SK-N-SH treated with all-trans-retinoic acid at 6 μM for 48 hours (cell line): ENCODE measurements around the gene POU3F2.

Experiments
- ATAC-seq: fragments of 200-7000 bp; cut with Tn5 transposase; 3 replicates; pipeline ENCODE4 v1.9.1; 2020; ENCODE audit warnings: mild to moderate bottlenecking, moderate library complexity
- ARNTL ChIP-seq: fragments of 450-650 bp; formaldehyde crosslinking; IDR thresholded peaks from 2 replicates; pipeline ENCODE4 v1.5.0; 2020; ENCODE audit warnings: low read depth, mild to moderate bottlenecking, moderate library complexity, borderline replicate concordance
- BACH2 ChIP-seq: fragments of 250-450 bp; sonication (Bioruptor Pico); IDR thresholded peaks from 2 replicates; pipeline ENCODE4 v1.9.0; 2021; ENCODE audit warnings: mild to moderate bottlenecking, borderline replicate concordance
- CSDC2 ChIP-seq: fragments of 250-450 bp; sonication (Bioruptor Pico); IDR thresholded peaks from 2 replicates; pipeline ENCODE4 v1.5.0; 2020; ENCODE audit warnings: mild to moderate bottlenecking, moderate library complexity
- ESRRG ChIP-seq: fragments of 250-450 bp; sonication (Bioruptor Pico); IDR thresholded peaks from 2 replicates; pipeline ENCODE4 v1.6.1; 2021; ENCODE audit warnings: mild to moderate bottlenecking
- GLIS3 ChIP-seq: fragments of 250-450 bp; sonication (Bioruptor Pico); IDR thresholded peaks from 2 replicates; pipeline ENCODE4 v1.5.0; 2020; ENCODE audit warnings: mild to moderate bottlenecking, moderate library complexity
- ISL1 ChIP-seq: fragments of 250-450 bp; sonication (Bioruptor Pico); IDR thresholded peaks from 2 replicates; pipeline ENCODE4 v2.1.2; 2022; ENCODE audit warnings: mild to moderate bottlenecking, moderate library complexity
- OSR1 ChIP-seq: fragments of 250-450 bp; sonication (Bioruptor Pico); IDR thresholded peaks from 2 replicates; pipeline ENCODE4 v1.8.0; 2022; ENCODE audit warnings: moderate library complexity, mild to moderate bottlenecking, inconsistent platforms
- PPARA ChIP-seq: fragments of 250-450 bp; sonication (Bioruptor Pico); IDR thresholded peaks from 2 replicates; pipeline ENCODE4 v1.5.0; 2020; ENCODE audit warnings: mild to moderate bottlenecking, borderline replicate concordance
- RARB ChIP-seq: fragments of 250-450 bp; sonication (Bioruptor Pico); IDR thresholded peaks from 2 replicates; pipeline ENCODE4 v1.8.0; 2021; ENCODE audit warnings: mild to moderate bottlenecking, moderate library complexity
- SNAI2 ChIP-seq: fragments of 250-450 bp; sonication (Bioruptor Pico); IDR thresholded peaks from 2 replicates; pipeline ENCODE4 v1.5.0; 2020; ENCODE audit warnings: mild to moderate bottlenecking, moderate library complexity
- TCF4 ChIP-seq: fragments of 250-450 bp; sonication (Bioruptor Pico); IDR thresholded peaks from 2 replicates; pipeline ENCODE4 v1.8.0; 2021; ENCODE audit warnings: mild to moderate bottlenecking, moderate library complexity, borderline replicate concordance
- TOX ChIP-seq: fragments of 250-450 bp; sonication (Bioruptor Pico); IDR thresholded peaks from 2 replicates; pipeline ENCODE4 v1.8.0; 2021; ENCODE audit warnings: mild to moderate bottlenecking, moderate library complexity, borderline replicate concordance
- ZC3H10 ChIP-seq: fragments of 250-450 bp; sonication (Bioruptor Pico); IDR thresholded peaks from 2 replicates; pipeline ENCODE4 v1.5.1; 2021; ENCODE audit warnings: mild to moderate bottlenecking, moderate library complexity
- ZFP3 ChIP-seq: fragments of 250-450 bp; sonication (Bioruptor Pico); IDR thresholded peaks from 2 replicates; pipeline ENCODE4 v1.5.0; 2020; ENCODE audit warnings: mild to moderate bottlenecking, moderate library complexity
- ZFP30 ChIP-seq: fragments of 450-650 bp; formaldehyde crosslinking; IDR thresholded peaks from 2 replicates; pipeline ENCODE4 v1.5.0; 2022; ENCODE audit warnings: mild to moderate bottlenecking, moderate library complexity
- ZNF565 ChIP-seq: fragments of 450-650 bp; formaldehyde crosslinking; conservative IDR thresholded peaks from 2 replicates; pipeline ENCODE4 v1.5.0; 2020; ENCODE audit warnings: low read depth, mild to moderate bottlenecking, moderate library complexity
- ZNF70 ChIP-seq: fragments of 450-650 bp; formaldehyde crosslinking; IDR thresholded peaks from 2 replicates; pipeline ENCODE4 v1.5.0; 2020; ENCODE audit warnings: mild to moderate bottlenecking, moderate library complexity
- TF ChIP-seq, protein P1 (sequence below): fragments of 250-450 bp; sonication (Bioruptor Pico); IDR thresholded peaks from 2 replicates; pipeline ENCODE4 v1.5.0; 2020; ENCODE audit warnings: mild to moderate bottlenecking, moderate library complexity
- TF ChIP-seq, protein P2 (sequence below): fragments of 250-450 bp; sonication (Bioruptor Pico); IDR thresholded peaks from 2 replicates; pipeline ENCODE4 v1.8.0; 2021; ENCODE audit warnings: low read depth, mild to moderate bottlenecking, moderate library complexity, borderline replicate concordance
- TF ChIP-seq, protein P3 (sequence below): fragments of 250-450 bp; sonication (Bioruptor Pico); IDR thresholded peaks from 2 replicates; pipeline ENCODE4 v1.5.1; 2020; ENCODE audit warnings: low read depth, mild to moderate bottlenecking, moderate library complexity
- TF ChIP-seq, protein P4 (sequence below): fragments of 250-450 bp; sonication (Bioruptor Pico); IDR thresholded peaks from 2 replicates; pipeline ENCODE4 v1.5.1; 2021; ENCODE audit warnings: mild to moderate bottlenecking, moderate library complexity
- TF ChIP-seq, protein P5 (sequence below): fragments of 250-450 bp; sonication (Bioruptor Pico); IDR thresholded peaks from 2 replicates; pipeline ENCODE4 v1.8.0; 2020; ENCODE audit warnings: mild to moderate bottlenecking, moderate library complexity, borderline replicate concordance

The POU3F2 gene

DNA sequence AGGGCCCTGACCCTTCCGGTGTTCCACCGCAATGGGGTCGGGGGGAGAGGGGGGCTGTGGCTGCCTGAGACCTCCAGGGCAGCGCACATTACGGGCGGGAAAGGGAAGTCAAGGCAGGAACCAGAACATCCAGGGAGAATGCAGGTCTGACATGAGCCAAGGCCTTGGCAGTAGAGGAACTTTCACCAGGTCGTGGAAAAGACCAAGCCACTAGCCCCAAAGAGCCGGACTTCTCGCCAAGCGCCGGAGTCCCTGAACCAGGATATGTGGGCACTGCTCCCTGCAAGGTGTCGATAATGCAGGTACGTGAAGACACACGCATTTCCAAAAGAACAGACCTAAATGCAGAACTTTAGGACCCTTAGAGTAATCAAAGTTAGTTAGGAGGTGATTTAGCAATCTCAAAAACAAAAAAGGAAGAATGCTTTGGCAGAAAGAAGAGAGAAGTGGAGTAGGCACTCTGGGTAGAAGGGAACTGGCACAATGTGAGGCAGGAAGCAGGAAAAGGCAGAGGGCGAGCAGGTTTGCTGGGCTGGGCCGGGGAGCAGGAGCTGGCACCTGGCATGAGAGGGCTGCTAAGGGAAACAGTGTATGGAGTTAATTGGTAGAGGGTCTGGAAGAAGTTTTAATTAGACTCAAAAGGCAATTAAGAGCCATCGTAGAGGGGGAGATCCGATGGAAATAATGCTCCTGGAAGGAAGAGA lies 14.3 kb downstream of the POU3F2 start (continued):
- TF ChIP-seq, protein P1, sequence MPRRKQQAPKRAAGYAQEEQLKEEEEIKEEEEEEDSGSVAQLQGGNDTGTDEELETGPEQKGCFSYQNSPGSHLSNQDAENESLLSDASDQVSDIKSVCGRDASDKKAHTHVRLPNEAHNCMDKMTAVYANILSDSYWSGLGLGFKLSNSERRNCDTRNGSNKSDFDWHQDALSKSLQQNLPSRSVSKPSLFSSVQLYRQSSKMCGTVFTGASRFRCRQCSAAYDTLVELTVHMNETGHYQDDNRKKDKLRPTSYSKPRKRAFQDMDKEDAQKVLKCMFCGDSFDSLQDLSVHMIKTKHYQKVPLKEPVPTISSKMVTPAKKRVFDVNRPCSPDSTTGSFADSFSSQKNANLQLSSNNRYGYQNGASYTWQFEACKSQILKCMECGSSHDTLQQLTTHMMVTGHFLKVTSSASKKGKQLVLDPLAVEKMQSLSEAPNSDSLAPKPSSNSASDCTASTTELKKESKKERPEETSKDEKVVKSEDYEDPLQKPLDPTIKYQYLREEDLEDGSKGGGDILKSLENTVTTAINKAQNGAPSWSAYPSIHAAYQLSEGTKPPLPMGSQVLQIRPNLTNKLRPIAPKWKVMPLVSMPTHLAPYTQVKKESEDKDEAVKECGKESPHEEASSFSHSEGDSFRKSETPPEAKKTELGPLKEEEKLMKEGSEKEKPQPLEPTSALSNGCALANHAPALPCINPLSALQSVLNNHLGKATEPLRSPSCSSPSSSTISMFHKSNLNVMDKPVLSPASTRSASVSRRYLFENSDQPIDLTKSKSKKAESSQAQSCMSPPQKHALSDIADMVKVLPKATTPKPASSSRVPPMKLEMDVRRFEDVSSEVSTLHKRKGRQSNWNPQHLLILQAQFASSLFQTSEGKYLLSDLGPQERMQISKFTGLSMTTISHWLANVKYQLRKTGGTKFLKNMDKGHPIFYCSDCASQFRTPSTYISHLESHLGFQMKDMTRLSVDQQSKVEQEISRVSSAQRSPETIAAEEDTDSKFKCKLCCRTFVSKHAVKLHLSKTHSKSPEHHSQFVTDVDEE (CRISPR knock-in tag) = no peak
- no peak for TF ChIP-seq ZNF70
- TF ChIP-seq BACH2 (CRISPR knock-in tag) = no peak
- no peak for TF ChIP-seq ZFP3 (CRISPR knock-in tag)
- no peak for TF ChIP-seq RARB (CRISPR knock-in tag)
- TF ChIP-seq, all 23 proteins: peak for 0

DNA sequence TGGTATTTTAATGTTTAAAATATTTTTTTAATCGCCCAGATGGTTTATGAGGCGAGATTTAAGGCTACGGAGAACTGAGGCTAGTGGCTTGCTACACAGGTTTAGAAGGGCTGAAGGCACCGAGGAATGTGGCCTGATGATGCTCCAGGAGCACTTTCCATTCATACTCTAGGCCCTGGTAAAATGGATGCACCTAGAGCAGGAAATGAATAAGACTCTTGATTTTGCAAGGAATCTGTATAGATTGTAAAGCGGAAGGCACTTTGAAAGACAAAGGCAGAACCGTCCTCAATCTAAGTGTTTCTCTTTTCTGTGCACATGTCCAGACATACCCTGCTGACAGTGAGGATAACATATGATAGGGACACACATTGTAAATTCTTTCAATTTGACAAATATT lies 30.1 kb downstream of the POU3F2 start:
- ATAC-seq = no peak
- no peak for TF ChIP-seq ARNTL (CRISPR knock-in tag)
- TF ChIP-seq TCF4 (CRISPR knock-in tag) = no peak
- TF ChIP-seq ZFP3 (CRISPR knock-in tag) = no peak
- TF ChIP-seq, protein P2, sequence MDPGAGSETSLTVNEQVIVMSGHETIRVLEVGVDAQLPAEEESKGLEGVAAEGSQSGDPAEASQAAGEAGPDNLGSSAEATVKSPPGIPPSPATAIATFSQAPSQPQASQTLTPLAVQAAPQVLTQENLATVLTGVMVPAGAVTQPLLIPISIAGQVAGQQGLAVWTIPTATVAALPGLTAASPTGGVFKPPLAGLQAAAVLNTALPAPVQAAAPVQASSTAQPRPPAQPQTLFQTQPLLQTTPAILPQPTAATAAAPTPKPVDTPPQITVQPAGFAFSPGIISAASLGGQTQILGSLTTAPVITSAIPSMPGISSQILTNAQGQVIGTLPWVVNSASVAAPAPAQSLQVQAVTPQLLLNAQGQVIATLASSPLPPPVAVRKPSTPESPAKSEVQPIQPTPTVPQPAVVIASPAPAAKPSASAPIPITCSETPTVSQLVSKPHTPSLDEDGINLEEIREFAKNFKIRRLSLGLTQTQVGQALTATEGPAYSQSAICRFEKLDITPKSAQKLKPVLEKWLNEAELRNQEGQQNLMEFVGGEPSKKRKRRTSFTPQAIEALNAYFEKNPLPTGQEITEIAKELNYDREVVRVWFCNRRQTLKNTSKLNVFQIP (CRISPR knock-in tag) = no peak
- TF ChIP-seq ISL1 (CRISPR knock-in tag) = no peak
- TF ChIP-seq, protein P3, sequence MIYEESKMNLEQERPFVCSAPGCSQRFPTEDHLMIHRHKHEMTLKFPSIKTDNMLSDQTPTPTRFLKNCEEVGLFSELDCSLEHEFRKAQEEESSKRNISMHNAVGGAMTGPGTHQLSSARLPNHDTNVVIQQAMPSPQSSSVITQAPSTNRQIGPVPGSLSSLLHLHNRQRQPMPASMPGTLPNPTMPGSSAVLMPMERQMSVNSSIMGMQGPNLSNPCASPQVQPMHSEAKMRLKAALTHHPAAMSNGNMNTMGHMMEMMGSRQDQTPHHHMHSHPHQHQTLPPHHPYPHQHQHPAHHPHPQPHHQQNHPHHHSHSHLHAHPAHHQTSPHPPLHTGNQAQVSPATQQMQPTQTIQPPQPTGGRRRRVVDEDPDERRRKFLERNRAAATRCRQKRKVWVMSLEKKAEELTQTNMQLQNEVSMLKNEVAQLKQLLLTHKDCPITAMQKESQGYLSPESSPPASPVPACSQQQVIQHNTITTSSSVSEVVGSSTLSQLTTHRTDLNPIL (CRISPR knock-in tag) = no peak
- no peak for TF ChIP-seq PPARA (CRISPR knock-in tag)
- TF ChIP-seq, protein P1 (CRISPR knock-in tag) = no peak
- no peak for TF ChIP-seq GLIS3 (CRISPR knock-in tag)
- TF ChIP-seq, protein P4, sequence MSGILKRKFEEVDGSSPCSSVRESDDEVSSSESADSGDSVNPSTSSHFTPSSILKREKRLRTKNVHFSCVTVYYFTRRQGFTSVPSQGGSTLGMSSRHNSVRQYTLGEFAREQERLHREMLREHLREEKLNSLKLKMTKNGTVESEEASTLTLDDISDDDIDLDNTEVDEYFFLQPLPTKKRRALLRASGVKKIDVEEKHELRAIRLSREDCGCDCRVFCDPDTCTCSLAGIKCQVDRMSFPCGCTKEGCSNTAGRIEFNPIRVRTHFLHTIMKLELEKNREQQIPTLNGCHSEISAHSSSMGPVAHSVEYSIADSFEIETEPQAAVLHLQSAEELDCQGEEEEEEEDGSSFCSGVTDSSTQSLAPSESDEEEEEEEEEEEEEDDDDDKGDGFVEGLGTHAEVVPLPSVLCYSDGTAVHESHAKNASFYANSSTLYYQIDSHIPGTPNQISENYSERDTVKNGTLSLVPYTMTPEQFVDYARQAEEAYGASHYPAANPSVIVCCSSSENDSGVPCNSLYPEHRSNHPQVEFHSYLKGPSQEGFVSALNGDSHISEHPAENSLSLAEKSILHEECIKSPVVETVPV (CRISPR knock-in tag) = no peak
- no peak for TF ChIP-seq ZNF565 (CRISPR knock-in tag)
- TF ChIP-seq SNAI2 = no peak
- TF ChIP-seq ZC3H10 (CRISPR knock-in tag) = no peak
- no peak for TF ChIP-seq OSR1 (CRISPR knock-in tag)
- TF ChIP-seq RARB (CRISPR knock-in tag) = no peak
- no peak for TF ChIP-seq ZFP30 (CRISPR knock-in tag)
- no peak for TF ChIP-seq CSDC2 (CRISPR knock-in tag)
- no peak for TF ChIP-seq ESRRG (CRISPR knock-in tag)
- TF ChIP-seq, protein P5, sequence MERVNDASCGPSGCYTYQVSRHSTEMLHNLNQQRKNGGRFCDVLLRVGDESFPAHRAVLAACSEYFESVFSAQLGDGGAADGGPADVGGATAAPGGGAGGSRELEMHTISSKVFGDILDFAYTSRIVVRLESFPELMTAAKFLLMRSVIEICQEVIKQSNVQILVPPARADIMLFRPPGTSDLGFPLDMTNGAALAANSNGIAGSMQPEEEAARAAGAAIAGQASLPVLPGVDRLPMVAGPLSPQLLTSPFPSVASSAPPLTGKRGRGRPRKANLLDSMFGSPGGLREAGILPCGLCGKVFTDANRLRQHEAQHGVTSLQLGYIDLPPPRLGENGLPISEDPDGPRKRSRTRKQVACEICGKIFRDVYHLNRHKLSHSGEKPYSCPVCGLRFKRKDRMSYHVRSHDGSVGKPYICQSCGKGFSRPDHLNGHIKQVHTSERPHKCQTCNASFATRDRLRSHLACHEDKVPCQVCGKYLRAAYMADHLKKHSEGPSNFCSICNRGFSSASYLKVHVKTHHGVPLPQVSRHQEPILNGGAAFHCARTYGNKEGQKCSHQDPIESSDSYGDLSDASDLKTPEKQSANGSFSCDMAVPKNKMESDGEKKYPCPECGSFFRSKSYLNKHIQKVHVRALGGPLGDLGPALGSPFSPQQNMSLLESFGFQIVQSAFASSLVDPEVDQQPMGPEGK (CRISPR knock-in tag) = no peak
- no peak for TF ChIP-seq TOX (CRISPR knock-in tag)
